OCI-LY7 (cell line): ENCODE results near the gene AZI2. TPM values are rescaled to one million over a fixed set of nuclear protein-coding genes. Genes with fewer than 3 reads are reported as not detected.

Experiments used
- BruUV-seq: library from RNA; stranded (reverse); fragments of 400-500 nt; replicated peaks from 2 replicates; lab custom pipeline; 2021; lab: Mats Ljungman, UMichigan
- CTCF ChIA-PET: fragments of 300-600 bp; sonication (Branson Sonifier 250); formaldehyde crosslinking; loops from one replicate; lab custom pipeline; 2022; ENCODE audit warnings: antibody characterized with exemption; ENCODE audit not compliant: unreplicated experiment; lab: Charles Lee
- POLR2A ChIA-PET: fragments of 300-600 bp; sonication (Branson Sonifier 250); formaldehyde crosslinking; loops from one replicate; lab custom pipeline; 2022; ENCODE audit warnings: antibody characterized with exemption; lab: Charles Lee
- DNase-seq: peaks from one replicate; pipeline ENCODE4 v3.0.0-alpha.2; 2015; ENCODE audit warnings: low spot score
- H2AFZ ChIP-seq: fragments of 200-600 bp; sonication (generic), shearing (Covaris generic); 2 replicates; pipeline ENCODE4 v1.6.1; 2014; ENCODE audit warnings: mild to moderate bottlenecking, antibody characterized with exemption, low read length, moderate library complexity
- H3K27ac ChIP-seq: fragments of 200-600 bp; sonication (generic); 2 replicates; pipeline ENCODE4 v1.5.1; 2014; ENCODE audit warnings: mixed run types, low read depth, mild to moderate bottlenecking, moderate library complexity, low read length, inconsistent platforms; ENCODE audit not compliant: poor library complexity, severe bottlenecking
- H3K36me3 ChIP-seq: fragments of 200-600 bp; sonication (generic); 2 replicates; pipeline ENCODE4 v1.6.1; 2014; ENCODE audit warnings: mild to moderate bottlenecking, antibody characterized with exemption, low read length, moderate library complexity, mixed read lengths; ENCODE audit not compliant: insufficient read depth
- H3K4me1 ChIP-seq: fragments of 200-600 bp; sonication (generic); 2 replicates; pipeline ENCODE4 v1.5.1; 2014; ENCODE audit warnings: mild to moderate bottlenecking, low read length; ENCODE audit not compliant: insufficient read depth, poor library complexity, severe bottlenecking
- H3K4me2 ChIP-seq: fragments of 200-600 bp; sonication (generic); 2 replicates; pipeline ENCODE4 v1.6.1; 2014; ENCODE audit warnings: mild to moderate bottlenecking, low read length
- H3K4me3 ChIP-seq: fragments of 200-600 bp; sonication (generic); 2 replicates; pipeline ENCODE4 v1.5.1; 2014; ENCODE audit warnings: mild to moderate bottlenecking, low read depth, low read length; ENCODE audit not compliant: poor library complexity, severe bottlenecking
- H3K79me2 ChIP-seq: fragments of 200-600 bp; sonication (generic); 2 replicates; pipeline ENCODE4 v1.6.1; 2016; ENCODE audit warnings: low read depth, mild to moderate bottlenecking, low read length, moderate library complexity, mixed read lengths; ENCODE audit not compliant: insufficient read depth
- H3K9me2 ChIP-seq: fragments of 200-600 bp; sonication (generic); 2 replicates; pipeline ENCODE4 v1.6.1; 2016; ENCODE audit warnings: mild to moderate bottlenecking, low read length, mixed read lengths; ENCODE audit not compliant: insufficient read depth
- H3K9me3 ChIP-seq: fragments of 200-600 bp; sonication (generic); 2 replicates; pipeline ENCODE4 v1.6.1; 2014; ENCODE audit warnings: mild to moderate bottlenecking, mixed run types, low read length, mixed read lengths
- H4K20me1 ChIP-seq: fragments of 200-600 bp; sonication (generic); 2 replicates; pipeline ENCODE4 v1.6.1; 2014; ENCODE audit warnings: mild to moderate bottlenecking, antibody characterized with exemption, low read length, moderate library complexity, mixed read lengths; ENCODE audit not compliant: insufficient read depth
- EZH2phosphoT487 ChIP-seq: fragments of 200-600 bp; sonication (generic); IDR thresholded peaks from 2 replicates; pipeline ENCODE4 v1.6.1; 2018; ENCODE audit warnings: low read depth, borderline replicate concordance, mild to moderate bottlenecking, mixed run types, antibody characterized with exemption, low read length, moderate library complexity, mixed read lengths
- intact Hi-C: fragments of 100-400 bp; cut with micrococcal nuclease; formaldehyde crosslinking; loops from one replicate; pipeline ENCODE4 v1.10.0; 2022; ENCODE audit not compliant: unreplicated experiment
- total RNA-seq, 2 experiments: library from RNA; depleted of rRNA in 1 of 2; stranded (reverse); fragments of >200 nt in 1 of 2; shearing (Covaris generic) in 1 of 2; gene quantifications; 2 replicates each; pipeline ENCODE4 v1.2.3, GENCODE V29; 2014 to 2022
- TF ChIP-seq, protein P1 (sequence below): fragments of 200-600 bp; sonication (generic); conservative IDR thresholded peaks from 2 replicates; pipeline ENCODE4 v1.5.1; 2014; ENCODE audit warnings: mild to moderate bottlenecking, antibody characterized with exemption, low read length, moderate library complexity, mixed read lengths

The AZI2 gene
- total RNA-seq, 2 experiments from 2014 or later: 16.1 to 45.0 TPM

DNA sequence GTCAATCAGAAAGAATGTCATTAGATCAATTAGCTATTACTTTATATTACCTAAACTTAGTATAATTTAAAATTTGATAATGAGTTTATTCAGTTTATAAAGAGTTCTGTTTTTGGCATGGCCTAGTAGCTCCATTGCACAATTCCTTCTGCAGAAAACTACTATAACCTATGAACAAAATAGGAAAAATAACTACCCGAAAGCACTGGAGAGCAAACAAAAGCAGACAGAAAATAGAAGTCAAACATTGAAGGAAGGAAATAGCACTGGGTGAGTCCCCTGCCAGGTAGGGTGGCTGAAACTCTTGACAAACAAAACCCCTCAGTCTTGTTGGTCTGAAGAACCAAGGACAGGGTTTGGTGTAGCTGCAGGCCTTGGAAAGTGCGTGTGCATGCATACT is 69.7 kb downstream of the AZI2 start:
- Histone ChIP-seq H2AFZ (no peak overlapping the region), H3K27ac (no peak overlapping the region), H3K4me1 (no peaks in the 10 kb centered on the region), H3K4me2 (no peak overlapping the region), H3K9me2 (no peaks in the 10 kb centered on the region), H3K9me3 (no peaks in the 10 kb centered on the region), H3K4me3 (no peak overlapping the region), H3K36me3 (peaks cover 11% of the 10 kb centered on the region), H3K79me2 (no peaks in the 10 kb centered on the region), H4K20me1 (no peaks in the 10 kb centered on the region)
- no peak for DNase-seq
- POLR2A ChIA-PET: interaction anchor here (0.7 to 0.8 kb wide), 2 partner anchors 36 to 121 kb away, joined by 3 read pairs; no protein-coding TSS in a partner anchor
- CTCF ChIA-PET: no interaction called here
- TF ChIP-seq EZH2phosphoT487: no peak
- TF ChIP-seq, protein P1, sequence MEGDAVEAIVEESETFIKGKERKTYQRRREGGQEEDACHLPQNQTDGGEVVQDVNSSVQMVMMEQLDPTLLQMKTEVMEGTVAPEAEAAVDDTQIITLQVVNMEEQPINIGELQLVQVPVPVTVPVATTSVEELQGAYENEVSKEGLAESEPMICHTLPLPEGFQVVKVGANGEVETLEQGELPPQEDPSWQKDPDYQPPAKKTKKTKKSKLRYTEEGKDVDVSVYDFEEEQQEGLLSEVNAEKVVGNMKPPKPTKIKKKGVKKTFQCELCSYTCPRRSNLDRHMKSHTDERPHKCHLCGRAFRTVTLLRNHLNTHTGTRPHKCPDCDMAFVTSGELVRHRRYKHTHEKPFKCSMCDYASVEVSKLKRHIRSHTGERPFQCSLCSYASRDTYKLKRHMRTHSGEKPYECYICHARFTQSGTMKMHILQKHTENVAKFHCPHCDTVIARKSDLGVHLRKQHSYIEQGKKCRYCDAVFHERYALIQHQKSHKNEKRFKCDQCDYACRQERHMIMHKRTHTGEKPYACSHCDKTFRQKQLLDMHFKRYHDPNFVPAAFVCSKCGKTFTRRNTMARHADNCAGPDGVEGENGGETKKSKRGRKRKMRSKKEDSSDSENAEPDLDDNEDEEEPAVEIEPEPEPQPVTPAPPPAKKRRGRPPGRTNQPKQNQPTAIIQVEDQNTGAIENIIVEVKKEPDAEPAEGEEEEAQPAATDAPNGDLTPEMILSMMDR: no peak
- intact Hi-C loops: no loop called here
- no TSS peak for BruUV-seq

DNA sequence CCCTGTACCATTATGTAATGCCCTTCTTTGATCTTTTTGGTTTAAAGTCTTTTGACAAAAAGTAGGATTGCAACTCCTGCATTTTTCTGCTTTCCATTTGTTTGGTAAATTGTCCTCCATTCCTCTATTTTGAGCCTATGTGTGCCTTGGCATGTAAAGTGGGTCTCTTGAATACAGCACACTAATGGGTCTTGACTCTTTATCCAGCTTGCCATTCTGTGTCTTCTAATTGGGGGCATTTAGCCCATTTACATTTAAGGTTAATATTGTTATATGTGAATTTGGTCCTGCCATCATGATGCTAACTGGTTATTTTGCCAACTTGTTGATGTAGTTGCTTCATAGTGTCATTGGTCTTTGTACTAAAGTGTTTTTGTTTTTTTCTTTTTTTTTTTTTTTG is 74.8 kb downstream of the AZI2 start:
- H2AFZ ChIP-seq: no peak overlapping the region
- DNase-seq: no peak
- H3K4me3 ChIP-seq: no peak overlapping the region
- CTCF ChIA-PET: no interaction called here
- no peaks in the 10 kb centered on the region for H3K4me1 ChIP-seq
- no peak overlapping the region for H3K27ac ChIP-seq
- H3K4me2 ChIP-seq: no peak overlapping the region
- no peaks in the 10 kb centered on the region for H3K79me2 ChIP-seq
- intact Hi-C loops: no loop called here
- no peak for TF ChIP-seq EZH2phosphoT487
- TF ChIP-seq, protein P1: no peak
- peaks cover 28% of the 10 kb centered on the region for H3K36me3 ChIP-seq
- BruUV-seq: no TSS peak
- H3K9me2 ChIP-seq: no peaks in the 10 kb centered on the region
- 0 out of 2 replicates have a peak, but pooled peaks cover 12% of the 10 kb centered on the region for H3K9me3 ChIP-seq
- POLR2A ChIA-PET: interaction anchor here (0.6 to 1.2 kb wide), 3 partner anchors 13 to 20 kb away, joined by 3 to 8 read pairs (median 4); no protein-coding TSS in a partner anchor
- H4K20me1 ChIP-seq: no peaks in the 10 kb centered on the region

Other genes with a start within 250 kb of the AZI2 start
- 3.4 and 12.1 TPM in 2 replicates for gene CMC1, start 107.2 kb downstream of the AZI2 start, total RNA-seq (2014; rRNA removed; shearing (Covaris generic))
- gene CMC1, start 107.2 kb downstream of the AZI2 start, total RNA-seq (2022): 26.9 and 32.5 TPM in 2 replicates
- gene ZCWPW2, start 103 bp downstream of the AZI2 start, total RNA-seq (2014; rRNA removed; shearing (Covaris generic)): not detected in 2 replicates
- gene ZCWPW2, start 103 bp downstream of the AZI2 start, total RNA-seq (2022): 0.31 and 0.32 TPM in 2 replicates